GM19239 (cell line): ENCODE results near the gene TMEM8B.

Experiments
- DNase-seq: peaks from one replicate; pipeline ENCODE4 v3.0.0; 2011; ENCODE audit warnings: low spot score; ENCODE audit not compliant: insufficient read length
- FAIRE-seq: peaks from 2 replicates; lab custom pipeline; 2011; peaks lifted over from hg19 to GRCh38; lab: Jason Lieb, UNC

The TMEM8B gene

GRCh38 chr9:35829084-35829763 is at the start of gene TMEM8B:
Gene TMEM8B (plus strand): TSS chr9:35829228. CDS start chr9:35829448, 220 bp downstream.
- FAIRE-seq: peak; percentile 86
- DNase-seq: peak; percentile 91

- DNase-seq (no peak), FAIRE-seq (no peak)
Observed at GRCh38 chr9:35781066-35781465, 48.0 kb upstream of the TMEM8B start.

- DNase-seq (no peak), FAIRE-seq (no peak)
Observed at GRCh38 chr9:35783418-35783817, 45.6 kb upstream of the TMEM8B start.

GRCh38 chr9:35789541-35789940 is 39.5 kb upstream of the TMEM8B start:
- FAIRE-seq: no peak
- DNase-seq: no peak

GRCh38 chr9:35790025-35790384 is 39.0 kb upstream of the TMEM8B start:
- no peak for FAIRE-seq
- DNase-seq: no peak

- FAIRE-seq (peak; percentile 78), DNase-seq (peak; percentile 92)
Observed at GRCh38 chr9:35790385-35791296, 38.4 kb upstream of the TMEM8B start.

GRCh38 chr9:35791297-35791921 is 37.6 kb upstream of the TMEM8B start, which contains the start of gene NPR2:
Gene NPR2 (plus strand): TSS chr9:35791591. CDS start chr9:35792409, 818 bp downstream.
- FAIRE-seq (no peak), DNase-seq (no peak)

- FAIRE-seq (no peak), DNase-seq (no peak)
Observed at GRCh38 chr9:35792024-35792813, 36.8 kb upstream of the TMEM8B start.

GRCh38 chr9:35792826-35793225 is 36.2 kb upstream of the TMEM8B start:
- FAIRE-seq: no peak
- no peak for DNase-seq

GRCh38 chr9:35793461-35793860 is 35.6 kb upstream of the TMEM8B start:
- FAIRE-seq (no peak), DNase-seq (no peak)

GRCh38 chr9:35795695-35796094 is 33.3 kb upstream of the TMEM8B start:
- no peak for DNase-seq
- FAIRE-seq: no peak

- no peak for DNase-seq
Observed at GRCh38 chr9:35797311-35798109, 31.5 kb upstream of the TMEM8B start.

GRCh38 chr9:35798658-35799374 is 30.2 kb upstream of the TMEM8B start:
- no peak for FAIRE-seq
- no peak for DNase-seq

More at GRCh38 chr9:35797311-35798109, 31.5 kb upstream of the TMEM8B start:
- FAIRE-seq: peak; percentile 60

GRCh38 chr9:35800530-35800929 is 28.5 kb upstream of the TMEM8B start:
- FAIRE-seq (no peak), DNase-seq (no peak)

- no peak for FAIRE-seq
- DNase-seq: no peak
Observed at GRCh38 chr9:35801328-35802128, 27.5 kb upstream of the TMEM8B start.

- DNase-seq: no peak
- no peak for FAIRE-seq
Observed at GRCh38 chr9:35806101-35806500, 22.9 kb upstream of the TMEM8B start.

- DNase-seq (no peak), FAIRE-seq (no peak)
Observed at GRCh38 chr9:35808433-35808832, 20.6 kb upstream of the TMEM8B start.

- DNase-seq (no peak), FAIRE-seq (no peak)
Observed at GRCh38 chr9:35810122-35810521, 18.9 kb upstream of the TMEM8B start.
